Fibroblast of mammary gland (primary cell): ENCODE measurements around the gene CLDN15.
"Not testable (repeated sequence)": the region's sequence is repeated elsewhere in the genome, so short reads cannot be mapped to it uniquely, and the experiment has no call there.

Source experiments
- DNase-seq: peaks from one replicate; pipeline ENCODE4 v3.0.0-alpha.2; 2010; ENCODE audit warnings: low read depth
- H3K4me3 ChIP-seq: 2 replicates; pipeline ENCODE4 v1.5.1; 2011; ENCODE audit warnings: low read depth, mild to moderate bottlenecking, low read length, moderate library complexity; ENCODE audit not compliant: control insufficient read depth
- TF ChIP-seq, protein P1 (sequence below): conservative IDR thresholded peaks from 2 replicates; pipeline ENCODE4 v1.5.1; 2011; ENCODE audit warnings: low read depth, low read length, inconsistent platforms; ENCODE audit not compliant: control insufficient read depth, insufficient read depth

Gene CLDN15

DNA sequence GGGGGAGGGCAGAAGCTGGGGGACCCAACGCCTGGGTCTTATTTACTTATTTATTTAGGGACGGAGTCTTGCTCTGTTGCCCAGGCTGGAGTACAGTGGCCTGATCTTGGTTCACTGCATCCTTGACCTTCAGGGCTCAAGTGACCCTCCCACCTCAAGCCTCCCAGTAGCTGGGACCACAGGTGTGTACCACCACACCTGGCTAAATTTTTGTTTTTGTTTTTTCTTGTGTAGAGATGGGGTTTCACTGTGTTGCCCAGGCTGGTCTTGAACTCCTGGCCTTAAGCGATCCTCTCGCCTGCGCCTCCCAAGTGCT is 35.0 kb downstream of the CLDN15 start:
- DNase-seq = no peak
- no peak overlapping the region for H3K4me3 ChIP-seq
- TF ChIP-seq, protein P1, sequence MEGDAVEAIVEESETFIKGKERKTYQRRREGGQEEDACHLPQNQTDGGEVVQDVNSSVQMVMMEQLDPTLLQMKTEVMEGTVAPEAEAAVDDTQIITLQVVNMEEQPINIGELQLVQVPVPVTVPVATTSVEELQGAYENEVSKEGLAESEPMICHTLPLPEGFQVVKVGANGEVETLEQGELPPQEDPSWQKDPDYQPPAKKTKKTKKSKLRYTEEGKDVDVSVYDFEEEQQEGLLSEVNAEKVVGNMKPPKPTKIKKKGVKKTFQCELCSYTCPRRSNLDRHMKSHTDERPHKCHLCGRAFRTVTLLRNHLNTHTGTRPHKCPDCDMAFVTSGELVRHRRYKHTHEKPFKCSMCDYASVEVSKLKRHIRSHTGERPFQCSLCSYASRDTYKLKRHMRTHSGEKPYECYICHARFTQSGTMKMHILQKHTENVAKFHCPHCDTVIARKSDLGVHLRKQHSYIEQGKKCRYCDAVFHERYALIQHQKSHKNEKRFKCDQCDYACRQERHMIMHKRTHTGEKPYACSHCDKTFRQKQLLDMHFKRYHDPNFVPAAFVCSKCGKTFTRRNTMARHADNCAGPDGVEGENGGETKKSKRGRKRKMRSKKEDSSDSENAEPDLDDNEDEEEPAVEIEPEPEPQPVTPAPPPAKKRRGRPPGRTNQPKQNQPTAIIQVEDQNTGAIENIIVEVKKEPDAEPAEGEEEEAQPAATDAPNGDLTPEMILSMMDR = no peak

DNA sequence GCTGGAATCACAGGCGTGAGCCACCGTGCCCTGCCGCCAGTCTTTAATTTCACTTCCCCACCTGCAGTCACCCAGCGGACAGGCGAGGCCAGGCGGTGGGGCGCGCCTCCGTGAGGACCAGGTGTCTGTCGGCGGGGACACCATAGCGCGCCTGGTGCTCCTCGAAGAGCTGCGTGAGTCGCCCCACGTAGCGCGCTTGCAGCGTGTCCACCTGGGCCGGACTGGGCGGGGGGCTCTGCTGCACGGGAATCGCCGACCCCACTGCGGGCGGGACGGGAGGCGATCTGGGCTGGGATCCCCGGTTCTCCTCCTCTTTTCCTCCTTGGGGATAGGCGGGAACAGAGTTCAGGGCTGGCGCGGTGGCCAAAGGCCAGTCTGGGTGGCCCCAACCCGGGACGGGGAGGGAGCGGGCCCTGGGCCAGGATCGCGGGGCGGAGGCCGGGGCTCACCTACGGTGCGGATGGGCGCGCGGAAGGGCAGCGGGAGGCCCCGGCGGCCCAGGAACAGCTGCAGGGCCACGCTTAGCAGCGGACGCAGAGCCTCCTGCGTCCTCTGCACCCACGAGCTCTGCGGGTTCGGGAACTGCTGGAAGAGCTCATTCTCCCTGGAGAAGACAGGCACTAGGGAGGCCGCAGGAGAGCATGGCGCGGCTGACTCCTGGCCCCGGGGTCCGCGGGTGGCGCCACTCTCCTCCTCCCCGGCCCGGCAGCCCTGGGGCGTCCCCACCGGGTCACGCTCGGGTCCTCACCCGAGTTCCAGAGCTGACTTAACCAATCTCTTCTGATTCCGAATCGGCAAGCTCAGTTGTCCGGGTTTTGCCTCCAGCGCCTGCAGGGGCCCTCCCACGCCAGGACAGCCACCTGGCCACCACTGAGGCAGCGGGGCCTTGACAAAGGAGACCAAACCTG is 35.7 kb downstream of the CLDN15 start:
- DNase-seq = no peak
- H3K4me3 ChIP-seq = no peak overlapping the region
- TF ChIP-seq, protein P1 = no peak

DNA sequence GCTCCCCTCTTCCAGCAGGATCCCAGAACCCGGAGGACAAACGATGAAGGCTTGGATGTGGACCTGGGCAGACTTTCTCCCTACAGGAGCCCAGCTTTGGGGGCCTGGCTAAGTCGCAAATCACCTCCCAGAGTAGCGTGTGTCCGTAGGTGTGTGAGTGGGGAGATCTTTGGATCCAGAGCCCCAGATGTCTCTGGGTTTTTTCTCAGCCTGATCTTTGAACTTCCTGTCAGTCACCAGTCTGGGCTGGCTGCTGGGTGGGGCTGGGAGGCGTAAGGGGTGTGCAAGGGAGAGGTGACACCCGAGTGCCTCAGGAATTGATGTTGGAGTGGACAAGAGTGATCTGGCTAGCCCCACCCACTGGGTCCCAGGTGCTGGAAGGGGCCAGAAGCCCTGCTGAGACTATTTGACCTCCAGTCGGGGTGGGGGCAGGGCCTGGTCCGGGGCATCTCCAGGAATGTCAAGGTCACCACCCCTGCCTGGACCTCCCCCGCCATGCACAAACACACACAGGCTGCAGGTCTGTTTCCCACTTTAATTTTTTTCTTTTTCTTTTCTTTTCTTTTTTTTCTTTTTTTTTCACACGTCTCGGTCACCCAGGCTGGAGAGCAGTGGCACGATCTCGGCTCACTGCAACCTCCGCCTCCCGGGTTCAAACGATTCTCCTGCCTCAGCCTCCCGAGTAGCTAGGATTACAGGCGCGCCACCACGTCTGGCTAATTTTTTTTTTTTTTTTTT is 36.6 kb downstream of the CLDN15 start, which contains the start of gene MOGAT3:
Gene MOGAT3 (minus strand): TSS at position 175 of the 738 bp plus-strand sequence. CDS start 182 bp downstream, outside the sequence.
- DNase-seq = no peak
- H3K4me3 ChIP-seq = no peak within 1 kb of the TSS
- TF ChIP-seq, protein P1 = no peak

DNA sequence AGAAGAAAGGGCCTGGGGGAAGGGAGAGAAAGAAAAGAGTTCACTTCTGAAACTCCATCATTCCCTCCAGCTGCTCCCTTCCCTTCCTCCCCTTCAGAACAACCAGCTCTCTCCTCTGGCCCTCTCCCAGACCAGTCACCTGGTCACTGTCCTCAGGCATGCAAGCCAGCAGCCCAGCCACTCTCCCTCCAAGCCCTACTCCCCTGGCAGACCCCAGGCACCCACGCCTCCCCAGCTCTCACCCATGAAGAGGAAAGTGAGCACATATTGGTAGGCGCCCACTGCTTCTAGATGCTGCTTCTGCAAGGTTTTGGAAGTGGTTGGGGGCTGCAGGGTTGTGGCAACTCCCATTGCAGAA is 37.1 kb downstream of the CLDN15 start:
- DNase-seq = no peak
- TF ChIP-seq, protein P1 = no peak
- no peak overlapping the region for H3K4me3 ChIP-seq

DNA sequence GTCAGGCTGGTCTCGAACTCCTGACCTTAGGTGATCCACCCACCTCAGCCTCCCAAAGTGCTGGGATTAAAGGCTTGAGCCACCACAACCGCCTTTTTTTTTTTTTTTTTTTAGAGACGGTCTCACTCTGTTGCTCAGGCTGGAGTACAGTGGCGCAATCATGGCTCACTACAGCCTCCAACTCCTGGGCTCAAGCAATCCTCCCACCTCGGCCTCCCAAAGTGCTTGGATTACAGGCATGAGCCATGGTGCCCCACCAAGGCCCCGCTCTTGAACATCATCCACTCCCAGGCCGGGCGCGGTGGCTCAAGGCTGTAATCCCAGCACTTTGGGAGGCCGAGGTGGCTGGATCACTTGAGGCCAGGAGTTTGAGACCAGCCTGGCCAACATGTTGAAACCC is 38.1 kb downstream of the CLDN15 start:
- DNase-seq, H3K4me3 ChIP-seq: not testable (repeated sequence)

DNA sequence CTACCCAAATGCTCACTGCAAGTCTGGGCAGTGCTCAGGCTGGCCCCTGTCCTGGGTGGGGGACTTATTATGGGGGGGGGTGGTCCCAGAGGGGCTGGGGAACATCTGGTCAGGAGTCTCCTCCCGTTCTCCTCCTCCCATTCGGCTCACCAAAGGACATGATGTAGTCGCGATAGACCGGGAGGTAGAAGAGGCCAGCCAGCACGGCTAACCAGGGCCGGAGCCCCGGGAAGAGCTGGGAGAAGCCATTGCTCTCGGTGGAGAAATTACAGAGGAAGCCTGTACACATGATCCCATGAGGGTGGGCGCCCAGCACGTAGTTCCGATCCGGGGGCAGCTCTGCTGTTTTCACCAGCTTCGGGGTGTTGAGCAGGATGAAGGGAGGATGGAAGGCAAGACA is 39.1 kb downstream of the CLDN15 start:
- TF ChIP-seq, protein P1 = no peak

DNA sequence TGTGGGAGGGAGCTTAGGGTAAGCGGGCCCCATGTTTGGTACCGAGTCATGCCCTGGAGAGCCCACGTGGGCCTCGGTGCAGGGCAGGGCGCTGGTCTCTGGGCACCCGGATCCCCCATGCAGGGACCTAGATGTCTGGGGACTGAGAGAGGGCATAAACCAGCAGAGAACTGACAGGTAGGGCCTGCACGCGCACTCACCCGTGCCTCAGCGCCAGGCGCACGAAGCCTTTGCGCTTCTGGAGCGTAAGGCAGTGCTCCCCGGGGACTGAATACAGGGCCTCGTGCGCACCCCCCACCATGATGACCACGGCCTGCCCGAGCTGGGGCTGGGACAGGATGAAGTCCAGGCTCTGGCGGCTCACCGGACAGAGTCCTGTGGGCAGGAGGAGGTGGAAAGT is 39.6 kb downstream of the CLDN15 start:
- TF ChIP-seq, protein P1 = no peak
- no peak overlapping the region for H3K4me3 ChIP-seq
- no peak for DNase-seq

More for the DNA sequence above, 39.1 kb downstream of the CLDN15 start:
- no peak overlapping the region for H3K4me3 ChIP-seq
- DNase-seq = no peak
